Mucosa of gallbladder (tissue), 1 donor: ENCODE results near the gene PEAK3. TPM values are rescaled to one million over a fixed set of nuclear protein-coding genes. Genes with fewer than 3 reads are reported as not detected.

Source experiments
- DNase-seq: peaks from one replicate; pipeline ENCODE4 v3.0.0-alpha.2; 2020; ENCODE audit warnings: low spot score
- total RNA-seq: library from RNA; stranded (reverse); gene quantifications from one replicate; pipeline ENCODE4 v1.2.1, GENCODE V29; 2021
- donor health status: DM: no; HTN: no; CAD: no.

PEAK3 gene
- total RNA-seq, 1 donor from 2014 or later, result 1.0 TPM

GRCh38 chr19:2239173-2239572, 42.8 kb downstream of the PEAK3 start:
- no peak for DNase-seq

- no peak for DNase-seq
Observed at GRCh38 chr19:2237869-2238153, 44.2 kb downstream of the PEAK3 start.

- DNase-seq, result no peak
Observed at GRCh38 chr19:2237051-2237868, 44.7 kb downstream of the PEAK3 start.

GRCh38 chr19:2236314-2237050, 45.5 kb downstream of the PEAK3 start, which contains the start of the genes PLEKHJ1 and SF3A2:
PLEKHJ1 (minus strand) TSS chr19:2236329; CDS start chr19:2236248, 81 bp downstream.
SF3A2 (plus strand) TSS chr19:2236824; CDS start chr19:2243419, 6,595 bp downstream.
- peak; percentile 96 for DNase-seq

GRCh38 chr19:2236064-2236313, 46.0 kb downstream of the PEAK3 start:
- DNase-seq, result no peak

GRCh38 chr19:2235381-2236063, 46.5 kb downstream of the PEAK3 start:
- peak; percentile 51 for DNase-seq

GRCh38 chr19:2234996-2235380, 47.0 kb downstream of the PEAK3 start:
- no peak for DNase-seq

- no peak for DNase-seq
Observed at GRCh38 chr19:2233601-2234280, 48.2 kb downstream of the PEAK3 start.

- DNase-seq, result no peak
Observed at GRCh38 chr19:2232286-2233151, 49.5 kb downstream of the PEAK3 start.

GRCh38 chr19:2231621-2232221, 50.3 kb downstream of the PEAK3 start:
- DNase-seq, result no peak

- no peak for DNase-seq
Observed at GRCh38 chr19:2230807-2231533, 51.0 kb downstream of the PEAK3 start.

- no peak for DNase-seq
Observed at GRCh38 chr19:2230033-2230531, 51.9 kb downstream of the PEAK3 start.

GRCh38 chr19:2229103-2230032, 52.6 kb downstream of the PEAK3 start:
- DNase-seq, result no peak

GRCh38 chr19:2228157-2229030, 53.6 kb downstream of the PEAK3 start:
- no peak for DNase-seq

GRCh38 chr19:2227415-2228156, 54.4 kb downstream of the PEAK3 start:
- no peak for DNase-seq

- DNase-seq, result no peak
Observed at GRCh38 chr19:2226840-2227360, 55.1 kb downstream of the PEAK3 start.
